GM19023 (cell line): ENCODE data around the gene CBFB.

Source experiments
- ATAC-seq: cut with Tn5 transposase; IDR thresholded peaks from one replicate; pipeline ENCODE4 v1.9.1; 2021; ENCODE audit warnings: mild to moderate bottlenecking, moderate library complexity; ENCODE audit not compliant: unreplicated experiment

The CBFB gene

DNA sequence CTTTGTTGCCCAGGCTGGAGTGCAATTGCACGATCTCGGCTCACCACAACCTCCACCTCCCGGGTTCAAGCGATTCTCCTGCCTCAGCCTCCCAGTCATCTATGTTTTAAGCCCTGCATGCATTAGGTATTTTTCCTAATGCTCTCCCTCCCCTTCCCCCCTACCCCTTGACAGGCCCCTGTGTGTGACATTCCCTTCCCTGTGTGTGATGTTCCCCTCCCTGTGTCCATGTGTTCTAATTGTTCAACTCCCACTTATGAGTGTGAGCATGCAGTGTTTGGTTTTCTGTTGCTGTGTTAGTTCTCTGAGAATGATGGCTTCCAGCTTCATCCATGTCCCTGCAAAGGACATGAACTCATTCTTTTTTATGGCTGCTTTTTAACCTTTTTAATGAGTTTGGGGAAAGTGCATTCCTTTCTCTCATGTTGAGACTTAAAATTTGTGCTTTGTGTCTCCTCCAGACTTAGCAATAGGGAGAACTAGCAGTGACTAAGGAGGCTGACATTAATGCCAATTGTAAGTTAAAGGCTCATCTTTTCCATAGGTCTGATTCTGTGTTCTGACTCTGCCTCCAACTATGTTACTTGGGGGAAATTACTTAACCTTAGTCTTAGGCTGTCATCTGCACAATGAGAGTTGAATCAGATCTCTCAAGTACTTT lies 63.1 kb downstream of the CBFB start:
- no peak for ATAC-seq

- no peak for ATAC-seq
Measured at GRCh38 chr16:67093098-67093726, 64.3 kb downstream of the CBFB start.

DNA sequence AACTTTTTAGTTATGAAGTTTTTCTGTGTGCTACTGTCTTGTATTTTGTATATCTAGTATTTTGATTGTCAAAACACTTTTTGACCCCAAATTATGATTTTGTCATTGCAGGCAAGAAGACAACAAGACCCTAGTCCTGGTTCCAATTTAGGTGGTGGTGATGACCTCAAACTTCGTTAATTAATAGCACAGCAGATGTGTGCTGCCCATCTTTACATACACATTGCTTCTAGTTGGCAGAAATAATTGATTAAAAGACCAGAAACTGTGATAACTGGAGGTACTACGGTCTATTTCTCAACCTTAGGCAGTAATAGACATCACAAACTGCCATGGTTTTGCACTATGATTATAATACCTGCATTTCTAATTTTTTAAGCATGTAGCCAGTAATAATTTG lies 69.7 kb downstream of the CBFB start:
- no peak for ATAC-seq

GRCh38 chr16:67100569-67101310 lies 71.8 kb downstream of the CBFB start:
- ATAC-seq: no peak

- ATAC-seq: no peak
Measured at GRCh38 chr16:67101311-67102082, 72.5 kb downstream of the CBFB start.

DNA sequence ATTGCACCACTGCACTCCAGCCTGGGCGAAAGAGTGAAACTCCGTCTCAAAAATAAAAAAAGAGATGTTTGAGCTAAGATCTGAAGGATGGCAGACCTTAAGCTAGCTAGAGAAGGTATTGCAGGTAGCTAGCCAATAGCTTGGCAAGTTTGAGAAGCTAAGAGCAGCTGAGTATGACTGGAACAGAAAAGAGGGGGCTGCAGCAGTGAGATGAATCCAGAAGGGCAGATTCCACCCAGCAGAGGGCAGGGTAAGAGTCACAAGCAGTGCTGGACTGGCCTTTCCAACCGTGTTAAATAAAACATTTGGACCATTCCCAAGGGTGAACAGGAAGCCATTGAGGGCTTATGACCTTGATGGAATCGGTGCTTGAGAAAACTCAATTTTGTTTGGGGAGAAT lies 75.1 kb downstream of the CBFB start:
- ATAC-seq: no peak

DNA sequence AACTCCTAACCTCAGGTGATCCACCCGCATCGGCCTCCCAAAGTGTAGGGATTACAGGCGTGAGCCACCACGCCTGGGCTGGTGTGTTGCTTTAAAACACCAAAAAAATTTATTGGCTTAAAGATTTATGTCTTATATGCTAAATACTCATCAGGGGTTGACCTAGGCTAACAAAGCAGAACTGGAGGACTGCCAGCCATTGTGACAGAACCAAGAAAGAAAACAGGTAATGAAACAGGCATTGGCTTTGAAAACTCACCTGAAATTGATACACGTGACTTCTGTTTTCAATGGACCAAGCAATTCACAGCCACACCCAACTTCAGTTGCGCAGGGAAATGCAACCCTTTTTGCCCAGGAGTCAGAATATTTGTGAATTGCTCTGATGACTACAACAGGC lies 75.9 kb downstream of the CBFB start:
- no peak for ATAC-seq

DNA sequence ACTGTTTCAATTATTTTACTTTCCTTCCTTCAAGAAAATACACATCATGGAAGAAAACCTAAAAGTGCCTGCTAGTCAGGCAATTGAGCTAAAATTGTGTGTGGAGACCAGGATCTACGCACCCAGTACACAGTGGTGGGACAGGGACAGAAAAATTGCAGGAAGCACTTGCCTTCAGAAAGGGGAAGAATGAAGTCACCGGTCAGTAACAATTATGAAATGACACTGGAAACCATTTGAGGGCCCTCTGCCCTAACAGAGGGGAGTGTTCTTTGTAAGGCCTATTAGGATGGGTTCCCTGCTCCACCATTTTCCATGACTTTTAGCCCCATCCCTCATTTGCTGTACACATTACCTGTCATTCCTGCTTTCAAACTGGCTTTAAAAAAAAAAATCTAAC lies 76.3 kb downstream of the CBFB start:
- ATAC-seq: no peak

DNA sequence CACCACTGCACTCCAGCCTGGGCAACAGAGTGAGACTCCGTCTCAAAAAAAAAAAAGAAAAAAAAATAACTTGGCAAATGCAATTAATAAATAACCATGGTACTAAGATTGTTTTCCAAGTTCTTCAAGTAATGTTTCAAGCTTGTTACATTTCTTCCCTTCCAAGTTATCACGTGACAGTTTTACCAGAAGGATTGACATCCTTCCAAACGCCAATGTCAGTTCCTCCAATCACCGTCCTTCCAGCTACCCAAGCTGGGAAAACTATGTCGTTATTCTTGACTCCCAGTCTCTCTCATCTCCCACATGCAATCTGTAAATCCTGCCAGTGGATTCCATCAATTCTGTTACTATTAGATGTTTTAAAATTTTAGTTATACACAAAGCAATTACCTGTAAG lies 76.9 kb downstream of the CBFB start:
- ATAC-seq: no peak

DNA sequence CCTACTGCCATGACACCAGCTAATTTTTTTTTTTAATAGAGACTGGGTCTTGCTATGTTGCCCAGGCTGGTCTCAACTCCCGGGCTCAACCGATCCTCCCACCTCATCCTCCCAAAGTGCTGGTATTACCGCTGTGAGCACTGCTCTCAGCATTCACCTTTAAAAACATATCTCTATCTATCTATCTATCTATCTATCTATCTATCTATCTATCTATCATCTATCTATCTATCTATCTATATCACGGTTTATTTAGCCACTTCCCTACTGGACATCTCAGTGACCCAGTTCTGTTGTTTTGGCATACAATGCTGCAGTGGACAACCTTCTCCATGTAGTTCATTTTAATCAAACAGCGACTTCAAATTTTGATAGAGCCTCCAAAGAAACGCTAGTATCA lies 79.5 kb downstream of the CBFB start:
- ATAC-seq: no peak

- ATAC-seq: no peak
Measured at GRCh38 chr16:67108931-67109406, 80.0 kb downstream of the CBFB start.

- ATAC-seq: peak; percentile 83
Measured at GRCh38 chr16:67109407-67110135, 80.6 kb downstream of the CBFB start, which contains the start of gene PHAF1. PHAF1 (plus strand) TSS chr16:67109941; CDS start chr16:67110176, 235 bp downstream.

DNA sequence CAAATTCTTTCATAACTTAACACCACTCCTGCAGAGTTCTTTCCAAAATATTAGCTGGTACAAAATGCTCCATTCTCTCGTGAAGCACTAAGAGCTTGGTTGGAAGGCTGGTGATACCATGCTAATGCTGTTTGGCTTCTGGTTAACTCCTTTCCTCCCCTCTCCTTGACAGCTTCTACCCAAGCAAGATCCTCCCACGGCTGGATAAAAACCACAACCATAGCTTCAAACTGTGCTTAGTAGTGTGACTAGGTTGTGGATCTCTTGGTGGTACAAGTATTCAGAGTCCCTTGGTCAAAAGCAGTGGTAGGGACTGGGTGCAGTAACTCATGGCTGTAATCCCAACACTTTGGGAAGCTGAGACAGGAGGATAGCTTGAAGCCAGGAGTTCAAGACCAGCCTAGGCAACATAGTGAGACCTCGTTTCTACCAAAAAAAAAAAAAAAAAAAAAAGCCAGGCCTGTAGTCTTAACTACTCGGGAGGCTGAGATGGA lies 83.0 kb downstream of the CBFB start:
- no peak for ATAC-seq

GRCh38 chr16:67112591-67113399 lies 83.8 kb downstream of the CBFB start:
- no peak for ATAC-seq

- ATAC-seq: no peak
Measured at GRCh38 chr16:67114793-67115192, 85.8 kb downstream of the CBFB start.

DNA sequence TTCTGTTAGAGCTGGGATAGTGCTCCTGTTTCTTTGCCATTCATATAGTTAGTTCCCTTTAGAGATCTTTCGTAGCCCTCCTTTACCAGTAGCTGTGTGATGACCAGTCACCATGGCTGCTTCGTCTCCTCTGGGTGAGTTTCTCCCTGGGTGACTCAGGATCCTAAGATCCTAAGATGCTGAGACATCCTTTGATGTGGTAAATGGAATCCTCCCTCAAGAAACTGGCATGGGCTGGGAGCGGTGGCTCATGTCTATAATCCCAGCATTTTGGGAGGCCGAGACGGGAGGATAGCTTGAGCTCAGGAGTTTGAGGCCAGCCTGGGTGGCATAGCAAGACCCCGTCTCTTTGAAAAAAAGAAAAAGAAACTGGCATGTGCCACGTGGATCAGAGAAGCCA lies 86.7 kb downstream of the CBFB start:
- ATAC-seq: no peak

- no peak for ATAC-seq
Measured at GRCh38 chr16:67116388-67117311, 87.7 kb downstream of the CBFB start.

DNA sequence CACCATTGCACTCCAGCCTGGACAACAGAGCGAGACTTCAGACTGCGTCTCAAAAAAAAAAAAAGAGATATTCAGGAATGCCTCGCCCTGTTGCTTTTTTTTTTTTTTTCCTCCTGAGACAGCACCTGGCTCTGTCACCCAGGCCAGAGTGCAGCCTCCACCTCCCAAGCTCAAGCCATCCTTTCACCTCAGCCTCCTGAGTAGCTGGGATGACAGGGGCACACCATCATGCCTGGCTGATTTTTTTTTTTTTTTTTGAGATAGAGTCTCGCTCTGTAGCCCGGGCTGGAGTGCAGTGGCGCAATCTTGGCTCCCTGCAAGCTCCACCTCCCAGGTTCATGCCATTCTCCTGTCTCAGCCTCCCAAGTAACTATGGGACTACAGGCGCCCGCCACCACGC lies 88.8 kb downstream of the CBFB start:
- ATAC-seq: no peak
